DOHH2 (cell line): Measurements from ENCODE around the gene SPOCD1.

Source experiments
- H3F3A ChIP-seq: fragments of 200-600 bp; sonication (generic), shearing (Covaris generic); 2 replicates; pipeline ENCODE4 v1.6.0; 2016; ENCODE audit warnings: antibody characterized with exemption, mild to moderate bottlenecking; ENCODE audit not compliant: control insufficient read depth, insufficient read depth
- H3K27ac ChIP-seq: fragments of 200-600 bp; sonication (generic); 2 replicates; pipeline ENCODE4 v1.5.1; 2014; ENCODE audit warnings: low read depth, mild to moderate bottlenecking, low read length, moderate library complexity
- H3K27me3 ChIP-seq: fragments of 200-600 bp; sonication (generic); 2 replicates; pipeline ENCODE4 v1.6.1; 2014; ENCODE audit warnings: mild to moderate bottlenecking, low read length, mixed read lengths; ENCODE audit not compliant: control insufficient read depth
- H3K36me3 ChIP-seq: fragments of 200-600 bp; sonication (generic); 2 replicates; pipeline ENCODE4 v1.6.1; 2014; ENCODE audit warnings: mild to moderate bottlenecking, low read length, moderate library complexity, mixed read lengths; ENCODE audit not compliant: control insufficient read depth
- H3K4me1 ChIP-seq: fragments of 200-600 bp; sonication (generic); 2 replicates; pipeline ENCODE4 v1.6.1; 2014; ENCODE audit warnings: mild to moderate bottlenecking, low read length, mixed read lengths; ENCODE audit not compliant: control insufficient read depth
- H3K4me2 ChIP-seq: fragments of 200-600 bp; sonication (generic); 2 replicates; pipeline ENCODE4 v1.6.0; 2014; ENCODE audit warnings: mild to moderate bottlenecking, low read length, moderate library complexity
- H3K4me3 ChIP-seq: fragments of 200-600 bp; sonication (generic); 2 replicates; pipeline ENCODE4 v1.5.1; 2014; ENCODE audit warnings: mild to moderate bottlenecking, low read length, mixed read lengths
- H3K79me2 ChIP-seq: fragments of 200-600 bp; sonication (generic); 2 replicates; pipeline ENCODE4 v1.6.1; 2014; ENCODE audit warnings: mild to moderate bottlenecking, low read length, mixed read lengths; ENCODE audit not compliant: control insufficient read depth
- H3K9me2 ChIP-seq: fragments of 200-600 bp; sonication (generic); replicated peaks from 2 replicates; pipeline ENCODE4 v1.6.1; 2014; ENCODE audit warnings: mild to moderate bottlenecking, low read length, mixed read lengths; ENCODE audit not compliant: control insufficient read depth
- H3K9me3 ChIP-seq: fragments of 200-600 bp; sonication (generic); 2 replicates; pipeline ENCODE4 v1.6.1; 2014; ENCODE audit warnings: antibody characterized with exemption, low read length, mixed read lengths; ENCODE audit not compliant: control insufficient read depth, insufficient read depth
- H4K20me1 ChIP-seq: fragments of 200-600 bp; sonication (generic); 2 replicates; pipeline ENCODE4 v1.6.0; 2014; ENCODE audit warnings: low read depth, mild to moderate bottlenecking, antibody characterized with exemption, low read length, moderate library complexity; ENCODE audit not compliant: control insufficient read depth, insufficient read depth
- CTCF ChIP-seq: fragments of 200-600 bp; sonication (generic); IDR thresholded peaks from one replicate; pipeline ENCODE4 v1.5.1; 2014; ENCODE audit warnings: antibody characterized with exemption, mild to moderate bottlenecking, low read depth, low read length; ENCODE audit not compliant: poor library complexity, severe bottlenecking
- EZH2phosphoT487 ChIP-seq: fragments of 200-600 bp; sonication (generic); IDR thresholded peaks from 2 replicates; pipeline ENCODE4 v1.6.1; 2017; ENCODE audit warnings: borderline replicate concordance, mild to moderate bottlenecking, antibody characterized with exemption, low read length, moderate library complexity, mixed read lengths

The SPOCD1 gene

GRCh38 chr1:31778763-31779488 lies 36.9 kb downstream of the SPOCD1 start:
- Histone ChIP-seq H3K4me3 (no peak overlapping the region), H3K27ac (no peak overlapping the region), H4K20me1 (no peaks in the 10 kb centered on the region), H3K36me3 (no peaks in the 10 kb centered on the region), H3K4me1 (peaks cover 8% of the 10 kb centered on the region), H3K79me2 (no peaks in the 10 kb centered on the region), H3K27me3 (peaks cover 34% of the 10 kb centered on the region), H3F3A (peaks cover 2% of the 10 kb centered on the region; the same call in 1 of the 2 replicates), H3K9me3 (no peaks in the 10 kb centered on the region), H3K9me2 (no peaks in the 10 kb centered on the region), H3K4me2 (no peak overlapping the region)
- no peak for TF ChIP-seq CTCF
- no peak for TF ChIP-seq EZH2phosphoT487

- Histone ChIP-seq H3K4me1 (peaks cover 18% of the 10 kb centered on the region), H4K20me1 (0 out of 2 replicates have a peak, but pooled peaks cover 3% of the 10 kb centered on the region), H3K9me3 (no peaks in the 10 kb centered on the region), H3K9me2 (no peaks in the 10 kb centered on the region), H3K79me2 (no peaks in the 10 kb centered on the region), H3K4me2 (no peak overlapping the region), H3K27me3 (peaks cover 58% of the 10 kb centered on the region), H3K36me3 (no peaks in the 10 kb centered on the region), H3K27ac (no peak overlapping the region), H3F3A (peaks cover 2% of the 10 kb centered on the region; the same call in 1 of the 2 replicates), H3K4me3 (no peak overlapping the region)
- no peak for TF ChIP-seq CTCF
Observed at GRCh38 chr1:31776516-31776915, 39.3 kb downstream of the SPOCD1 start.

- H3K27me3 ChIP-seq, result peaks cover 63% of the 10 kb centered on the region
- no peaks in the 10 kb centered on the region for H3K79me2 ChIP-seq
- no peak overlapping the region for H3K4me2 ChIP-seq
Observed at GRCh38 chr1:31776032-31776431, 39.8 kb downstream of the SPOCD1 start.

More at GRCh38 chr1:31776032-31776431, 39.8 kb downstream of the SPOCD1 start:
- H3K9me2 ChIP-seq, result no peaks in the 10 kb centered on the region
- H3F3A ChIP-seq, result peaks cover 2% of the 10 kb centered on the region; the same call in 1 of the 2 replicates
- no peak overlapping the region for H3K27ac ChIP-seq
- TF ChIP-seq EZH2phosphoT487 (no peak), CTCF (no peak)
- no peak overlapping the region for H3K4me3 ChIP-seq
- no peaks in the 10 kb centered on the region for H3K36me3 ChIP-seq
- no peaks in the 10 kb centered on the region for H3K9me3 ChIP-seq
- H4K20me1 ChIP-seq, result 0 out of 2 replicates have a peak, but pooled peaks cover 3% of the 10 kb centered on the region
- H3K4me1 ChIP-seq, result peaks cover 18% of the 10 kb centered on the region
